GM21786 (cell line): ENCODE data around the gene THSD7B.
"Not testable (repeated sequence)": the region's sequence is repeated elsewhere in the genome, so short reads cannot be mapped to it uniquely, and the experiment has no call there.

Experiments used
- ATAC-seq: cut with Tn5 transposase; IDR thresholded peaks from one replicate; pipeline ENCODE4 v1.9.1; 2021; ENCODE audit not compliant: unreplicated experiment

Gene THSD7B

DNA sequence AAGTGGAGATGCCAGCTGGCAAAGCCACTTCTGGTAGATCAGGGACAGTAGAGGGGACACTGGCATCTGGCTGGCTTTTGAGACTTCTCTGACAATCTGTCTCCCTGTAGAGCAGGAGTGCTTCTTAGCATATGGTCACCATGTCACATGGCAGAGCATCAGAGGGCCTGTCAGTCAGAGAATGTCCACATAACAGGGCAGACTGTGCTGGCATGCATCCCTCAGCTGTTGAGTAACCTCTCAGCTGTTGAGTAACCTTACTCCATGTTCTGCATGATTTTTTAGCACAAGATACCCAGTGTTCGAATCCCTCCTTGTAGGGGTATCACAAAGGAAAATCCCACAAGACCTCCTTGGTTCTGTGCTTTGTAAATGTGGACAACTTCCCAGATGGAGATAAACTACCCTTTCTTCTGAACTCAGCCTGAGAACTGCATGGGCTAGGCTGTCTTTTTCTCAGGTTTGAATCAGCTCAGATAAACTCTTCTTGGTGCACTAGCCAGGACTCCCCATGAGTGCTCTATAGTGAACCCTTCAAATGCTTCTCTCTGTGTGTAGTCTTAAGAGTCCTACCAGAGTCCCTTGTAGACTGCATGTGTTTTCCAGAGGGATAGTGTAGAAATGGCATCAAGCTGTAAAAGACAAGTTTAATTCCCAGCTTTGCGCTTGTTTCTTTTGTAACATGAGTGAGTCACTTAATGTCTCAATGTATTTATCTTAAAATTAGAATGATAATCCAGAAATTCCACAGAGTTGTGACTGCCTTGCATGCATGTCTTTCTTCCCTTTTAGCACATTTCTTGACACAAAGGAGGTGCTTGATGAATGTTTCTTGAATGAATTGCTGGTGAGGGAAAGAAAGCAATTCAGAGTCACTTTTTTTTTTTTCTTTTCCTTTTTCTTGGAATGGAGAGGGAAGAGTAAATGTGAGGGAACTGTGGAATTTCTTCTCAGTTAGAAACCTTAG lies 756.6 kb downstream of the THSD7B start:
- ATAC-seq: no peak

DNA sequence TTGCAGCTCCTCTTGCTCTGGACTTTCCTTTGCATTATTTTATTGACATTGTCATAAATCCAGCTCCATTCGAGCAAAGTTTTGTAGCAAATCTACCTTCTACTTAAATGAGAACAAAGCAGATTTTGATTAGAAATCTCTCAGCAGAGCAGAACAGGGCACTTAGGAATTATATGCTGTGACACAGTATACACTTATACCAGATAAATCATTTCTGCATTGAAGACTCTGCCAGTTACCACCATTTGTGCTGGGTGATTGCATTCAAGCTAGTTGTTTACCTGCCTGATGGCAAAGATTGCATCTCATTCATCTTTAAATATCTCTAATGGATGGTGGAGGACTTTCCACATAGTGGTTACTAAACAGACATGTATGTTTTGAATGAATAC lies 757.3 kb downstream of the THSD7B start:
- no peak for ATAC-seq

DNA sequence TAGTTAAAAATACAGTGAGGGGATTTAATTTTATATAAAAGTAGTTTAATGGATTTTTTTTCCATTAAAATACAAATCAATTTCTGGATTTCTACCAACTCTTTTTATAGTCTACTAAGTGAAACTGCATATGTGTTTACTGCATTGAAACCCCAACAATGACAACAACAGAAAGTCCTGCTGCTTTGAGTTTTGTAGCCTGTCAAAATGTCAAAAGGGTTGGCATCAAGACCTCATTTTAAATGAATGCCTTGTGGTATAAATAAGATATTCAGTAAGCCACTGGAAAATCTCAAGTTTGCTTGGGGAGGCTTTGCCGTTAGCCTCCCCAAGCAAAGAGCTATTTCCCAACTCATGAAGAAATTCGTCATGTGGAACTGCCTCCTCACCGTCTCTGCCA lies 758.6 kb downstream of the THSD7B start:
- ATAC-seq: no peak

DNA sequence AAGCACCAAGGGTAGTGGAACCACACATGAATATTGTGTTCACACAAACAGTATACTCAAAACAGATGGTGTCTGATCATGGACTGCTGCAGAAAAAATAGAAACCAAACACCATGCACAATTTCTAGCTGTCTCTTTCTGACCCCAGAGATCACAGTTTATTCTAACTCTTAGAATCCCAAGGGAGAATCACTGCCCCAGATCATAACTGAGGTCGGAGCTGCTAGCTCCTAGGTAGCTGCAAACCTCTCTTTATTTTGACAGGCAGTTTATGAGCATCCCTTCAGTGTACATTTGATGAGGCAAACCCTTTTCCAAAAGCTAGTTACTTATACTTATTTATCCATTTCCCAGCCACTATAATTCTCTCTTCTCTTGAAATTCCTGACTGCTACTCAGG lies 759.8 kb downstream of the THSD7B start:
- no peak for ATAC-seq

DNA sequence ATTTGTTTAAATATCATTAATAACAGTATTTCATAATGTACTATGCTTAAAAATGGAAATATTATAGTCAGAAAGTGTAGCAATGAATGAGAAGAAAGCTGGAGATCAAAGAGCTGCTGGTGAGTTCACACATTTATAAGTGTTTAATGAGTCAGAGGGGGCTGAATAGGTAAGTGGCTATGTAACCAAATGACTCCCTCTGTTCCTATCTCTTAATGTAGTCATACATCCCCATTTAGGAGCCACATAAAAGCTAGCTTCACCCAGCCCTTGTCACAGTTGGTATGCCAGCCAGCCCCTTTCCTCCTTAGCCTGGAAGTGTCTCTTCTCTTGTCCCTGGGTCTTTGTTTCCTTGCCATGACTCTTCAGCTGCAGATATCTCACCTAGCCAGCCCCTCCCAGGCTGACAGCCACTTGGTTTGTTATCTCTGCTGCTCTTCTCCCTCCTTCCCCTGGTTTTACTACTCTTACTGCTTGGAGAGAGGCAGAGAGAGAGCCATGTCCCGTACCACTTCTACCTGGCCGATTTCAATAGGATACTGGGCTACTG lies 760.4 kb downstream of the THSD7B start:
- ATAC-seq: no peak

DNA sequence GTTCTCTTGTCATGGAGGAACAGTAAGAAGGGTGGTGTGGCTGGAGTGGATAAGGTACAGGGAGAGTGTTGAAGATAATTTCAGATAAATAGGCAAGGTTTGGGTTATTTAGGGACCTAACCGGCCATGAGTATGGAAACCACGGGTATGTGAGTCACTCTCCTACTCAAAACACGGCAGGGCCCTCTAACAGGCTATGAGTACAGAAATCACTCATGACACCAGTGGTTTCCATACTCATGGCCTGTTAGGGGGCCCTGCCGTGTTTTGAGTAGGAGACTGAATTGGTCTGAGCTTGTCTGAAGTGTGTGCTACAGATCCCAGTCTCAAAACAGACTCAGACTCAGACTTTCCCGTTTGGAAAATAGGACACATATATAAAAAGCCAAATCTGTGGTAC lies 770.6 kb downstream of the THSD7B start:
- no peak for ATAC-seq

DNA sequence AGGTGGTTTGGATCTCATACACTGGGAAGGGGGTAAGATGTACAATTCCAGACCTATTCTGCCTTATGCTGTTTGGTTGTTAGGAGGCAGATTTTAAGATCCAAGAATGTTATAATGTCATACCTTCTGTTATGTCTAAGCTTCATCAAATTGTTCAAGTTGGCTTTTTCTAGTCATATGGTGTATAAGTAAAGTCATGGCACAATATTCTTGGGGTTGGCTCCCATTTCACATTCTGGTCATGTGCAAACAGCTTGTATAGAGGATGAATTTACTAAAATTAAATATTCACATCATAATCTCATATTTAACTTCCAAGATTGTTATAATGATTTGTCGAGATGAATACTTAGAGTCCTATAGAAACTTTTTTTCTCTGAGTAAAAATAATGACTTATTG lies 774.0 kb downstream of the THSD7B start:
- no peak for ATAC-seq

DNA sequence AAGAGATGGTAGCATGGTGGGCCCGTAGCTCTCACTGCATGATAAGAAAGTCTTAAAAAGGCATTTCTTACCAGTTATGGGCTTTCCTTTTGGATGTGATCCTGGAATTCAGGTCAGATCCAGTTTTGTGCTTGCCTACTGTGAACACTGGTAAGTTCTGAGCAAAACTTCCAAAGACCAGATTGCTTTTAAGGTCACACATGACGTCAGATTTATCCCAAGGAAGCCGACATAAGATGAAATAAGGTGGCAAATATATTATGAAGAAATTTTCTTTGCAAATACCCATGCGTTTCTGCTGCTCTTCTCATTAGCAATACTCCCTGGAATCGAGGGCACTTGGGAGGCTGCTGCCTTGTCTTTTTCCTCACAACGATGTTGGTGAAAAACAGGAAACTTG lies 782.5 kb downstream of the THSD7B start:
- no peak for ATAC-seq

DNA sequence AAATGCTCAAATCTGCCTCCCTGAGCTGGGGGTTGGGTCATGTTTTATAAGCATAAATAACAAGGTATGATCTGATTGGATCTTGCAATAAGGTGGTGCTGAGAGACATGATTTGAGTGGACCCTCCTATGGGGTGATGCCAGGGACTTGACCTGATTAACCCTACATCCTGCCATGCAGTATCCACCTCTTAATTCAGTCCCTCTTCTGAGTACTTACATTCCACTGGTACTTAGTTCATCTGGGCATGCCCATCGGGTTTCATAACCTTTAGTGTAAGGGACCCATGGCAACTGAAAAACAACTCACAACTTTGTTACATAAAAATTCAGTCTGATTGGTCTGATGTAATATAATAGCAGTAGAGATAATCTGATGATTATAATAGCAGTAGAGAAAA lies 801.0 kb downstream of the THSD7B start:
- ATAC-seq: no peak

DNA sequence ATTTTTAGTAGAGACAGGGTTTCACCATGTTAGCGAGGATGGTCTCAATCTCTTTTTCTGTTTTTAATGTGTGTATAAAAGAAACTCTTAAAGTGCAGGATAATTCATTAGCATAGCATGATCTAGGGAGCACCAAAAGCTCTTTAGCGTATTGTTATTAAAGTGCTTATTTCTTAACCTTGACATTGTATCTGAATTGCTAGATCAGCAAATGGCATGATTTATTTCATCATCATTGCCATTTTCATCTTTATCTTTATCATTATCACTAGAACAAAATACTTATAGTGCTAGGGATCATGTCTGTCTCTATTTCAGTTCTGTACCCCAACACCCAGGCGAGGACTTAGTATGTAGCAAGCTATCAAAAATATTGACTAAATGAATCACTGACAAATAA lies 805.1 kb downstream of the THSD7B start:
- ATAC-seq: no peak

DNA sequence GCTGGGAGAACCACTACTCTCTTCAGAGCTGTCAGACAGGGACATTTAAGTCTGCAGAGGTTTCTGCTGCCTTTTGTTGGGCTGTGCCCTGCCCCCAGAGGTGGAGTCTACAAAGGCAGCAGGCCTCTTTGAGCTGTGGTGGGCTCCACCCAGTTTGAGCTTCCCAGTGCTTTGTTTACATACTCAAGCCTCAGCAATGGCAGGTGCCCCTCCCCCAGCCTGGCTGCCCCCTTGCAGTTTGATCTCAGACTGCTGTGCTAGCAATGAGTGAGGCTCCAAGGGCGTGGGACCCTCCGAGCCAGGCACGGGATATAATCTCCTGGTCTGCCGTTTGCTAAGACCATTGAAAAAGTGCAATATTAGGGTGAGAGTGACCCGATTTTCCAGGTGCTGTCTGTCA lies 822.5 kb downstream of the THSD7B start:
- ATAC-seq: not testable (repeated sequence)

DNA sequence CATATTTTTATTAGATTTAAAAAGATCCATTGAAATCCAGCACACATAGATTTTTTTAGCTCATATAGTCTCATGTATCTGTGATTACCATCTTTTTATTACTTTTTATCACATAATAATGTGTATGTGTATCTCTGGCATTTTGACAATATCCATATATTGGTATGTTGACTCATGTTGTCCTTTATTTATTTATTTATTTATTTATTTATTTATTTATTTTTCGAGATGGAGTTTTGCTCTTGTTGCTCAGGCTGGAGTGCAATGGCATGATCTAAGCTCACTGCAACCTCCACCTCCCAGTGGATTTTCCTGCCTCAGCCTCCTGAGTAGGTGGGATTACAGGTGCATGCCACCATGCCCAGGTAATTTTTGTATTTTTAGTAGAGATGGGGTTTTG lies 823.2 kb downstream of the THSD7B start:
- not testable (repeated sequence) for ATAC-seq

DNA sequence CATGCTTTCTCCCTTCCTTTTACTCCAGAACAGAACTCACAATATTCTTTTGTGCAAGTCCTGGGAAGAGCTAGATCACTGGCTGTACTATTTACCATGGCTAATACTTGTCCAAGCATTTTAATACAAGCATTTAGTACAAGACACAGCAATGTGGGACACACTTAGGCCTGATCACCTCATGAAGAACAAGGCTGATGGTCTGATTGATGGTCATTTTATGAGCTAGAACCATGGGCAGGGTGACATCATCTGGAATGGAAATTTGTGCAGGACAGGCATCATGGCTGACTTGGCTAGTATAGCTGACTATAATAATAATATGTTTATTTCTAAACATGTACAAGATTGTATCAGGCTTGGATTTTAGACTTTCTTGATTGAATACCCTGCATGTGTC lies 824.8 kb downstream of the THSD7B start:
- no peak for ATAC-seq

DNA sequence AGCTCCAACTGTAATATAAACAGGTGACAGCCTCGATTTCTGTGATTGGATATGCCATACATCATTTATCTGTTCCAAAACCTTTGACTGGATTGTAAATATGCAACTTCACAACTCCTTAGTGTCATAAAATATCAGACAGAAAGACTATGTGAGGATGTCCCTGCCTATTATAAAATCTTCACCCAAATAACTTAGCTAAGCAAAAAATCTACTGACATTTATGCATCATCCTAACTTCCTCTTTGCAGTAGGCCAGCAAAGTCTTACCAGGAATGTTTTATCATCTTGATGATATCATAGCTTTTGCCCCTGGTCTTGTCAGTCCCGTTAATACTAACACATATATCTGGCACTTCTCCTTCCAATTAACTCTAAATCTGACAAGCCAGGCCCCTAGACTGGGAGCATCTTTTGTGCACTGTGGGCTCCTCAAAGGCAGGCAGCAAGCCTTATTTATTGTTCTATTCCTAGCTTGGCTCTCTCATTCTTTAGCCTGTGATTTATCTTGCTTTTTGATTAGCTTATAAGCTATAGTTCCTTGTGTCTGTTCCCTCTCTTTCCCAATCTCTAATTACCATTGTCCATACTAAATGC lies 842.5 kb downstream of the THSD7B start:
- no peak for ATAC-seq

DNA sequence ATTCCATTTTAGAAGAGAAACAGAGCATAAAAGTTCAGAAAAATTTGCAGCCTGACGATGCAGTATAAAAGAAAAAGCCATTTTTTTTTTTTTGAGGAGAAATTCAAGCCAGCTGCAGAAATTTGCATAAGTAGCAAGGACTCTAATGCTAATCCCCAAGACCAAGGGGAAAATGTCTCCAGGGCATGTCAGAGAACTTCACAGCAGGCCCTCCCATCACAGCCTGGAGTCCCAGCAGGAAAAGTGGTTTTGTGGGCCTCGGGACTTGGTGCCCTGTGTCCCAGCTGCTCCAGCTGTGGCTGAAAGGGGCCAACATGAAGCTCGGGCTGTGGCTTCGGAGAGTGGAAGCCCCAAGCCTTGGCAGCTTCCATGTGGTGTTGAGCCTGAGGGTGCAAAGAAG lies 873.6 kb downstream of the THSD7B start:
- no peak for ATAC-seq

DNA sequence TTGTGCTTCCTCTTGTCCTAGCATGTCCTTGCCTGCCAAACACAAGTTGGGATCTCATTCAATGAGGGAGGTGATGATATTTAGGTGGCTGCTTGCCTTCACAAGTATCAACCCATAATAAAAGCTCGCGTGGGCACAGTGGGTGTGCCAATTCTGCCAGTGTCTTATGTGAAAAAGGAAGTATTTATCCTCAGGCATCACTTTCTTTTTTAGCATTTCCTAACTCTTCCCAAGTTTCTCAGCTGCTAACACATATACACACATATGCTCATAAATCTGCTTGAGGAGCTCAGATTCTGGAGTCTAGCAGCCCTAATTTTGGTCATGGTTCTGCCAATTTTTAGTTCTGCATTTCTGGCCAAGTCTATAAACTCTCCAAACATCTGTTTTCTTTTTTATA lies 879.4 kb downstream of the THSD7B start:
- ATAC-seq: no peak

DNA sequence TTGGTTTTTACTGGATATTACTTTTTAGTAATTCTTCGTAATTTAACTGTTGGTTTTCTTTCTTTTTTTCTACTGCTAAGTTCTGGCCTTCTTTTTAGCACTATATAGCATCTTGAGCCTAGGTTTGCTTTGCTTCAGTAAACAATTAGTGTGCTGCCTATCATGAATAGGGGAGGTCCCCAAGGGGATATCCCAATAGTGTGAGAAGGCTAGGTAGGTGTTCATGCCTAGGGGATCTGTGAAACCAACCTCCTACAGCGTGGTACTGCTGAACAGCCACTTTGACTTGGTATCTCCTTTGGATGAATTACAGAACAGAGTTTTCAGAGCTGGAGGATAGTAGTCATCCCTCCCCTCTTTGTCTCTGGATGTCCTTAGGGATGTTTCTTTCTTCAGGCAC lies 888.7 kb downstream of the THSD7B start:
- no peak for ATAC-seq

DNA sequence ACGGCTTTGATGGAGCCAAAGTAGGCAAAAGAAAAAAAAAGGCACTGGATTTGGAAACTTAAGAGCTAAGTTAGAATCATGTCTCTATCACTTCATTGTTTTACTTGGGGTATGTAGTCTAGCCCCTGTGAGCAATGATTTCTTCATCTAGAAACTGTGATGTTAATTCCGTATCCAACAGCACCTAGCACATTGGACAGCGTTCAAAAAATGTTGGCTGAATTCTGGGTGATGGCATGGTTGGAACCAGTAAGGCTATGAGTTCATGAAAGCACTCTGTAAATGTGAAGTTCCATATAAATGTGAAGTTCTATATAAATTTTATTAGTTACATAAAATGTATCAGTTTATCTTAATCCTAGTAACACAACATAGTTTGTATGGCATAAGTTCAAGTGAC lies 890.5 kb downstream of the THSD7B start:
- ATAC-seq: no peak

DNA sequence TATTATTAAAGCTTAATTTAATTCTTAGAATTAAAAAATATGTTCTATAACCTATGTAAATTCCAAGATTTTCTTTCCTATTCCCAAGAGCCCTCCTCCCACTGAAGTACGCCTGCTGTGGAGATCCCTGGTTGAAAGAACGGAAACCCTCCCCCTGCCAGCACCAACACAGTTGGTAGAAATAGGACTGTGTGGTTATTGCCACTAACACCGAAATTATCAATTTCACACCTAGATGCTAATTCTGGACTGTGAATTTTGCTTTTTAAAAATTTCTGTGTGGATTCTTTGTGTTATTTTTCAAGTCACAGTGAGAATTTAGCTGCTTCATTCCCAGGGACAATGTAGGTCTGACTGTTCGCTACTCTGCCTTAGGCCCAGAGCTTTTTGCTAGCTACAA lies 893.1 kb downstream of the THSD7B start:
- no peak for ATAC-seq

DNA sequence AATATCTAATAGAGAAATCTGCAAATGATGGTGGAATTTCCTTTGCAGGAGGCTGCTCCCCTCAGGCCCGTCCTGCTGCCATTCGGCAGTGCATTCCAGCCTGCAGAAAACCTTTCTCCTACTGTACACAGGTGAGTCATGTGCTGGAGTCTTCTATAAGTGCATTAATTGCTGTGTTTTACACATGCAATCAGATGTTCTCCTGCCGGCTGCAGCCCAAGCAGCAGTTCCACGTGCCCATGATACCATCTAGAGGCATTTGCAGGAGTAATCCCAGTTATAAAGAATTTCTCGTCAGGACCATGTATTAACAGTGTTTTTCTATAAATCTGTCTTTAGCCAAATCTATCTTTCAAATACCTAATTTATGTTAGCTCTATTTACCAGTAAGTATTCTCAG lies 894.3 kb downstream of the THSD7B start:
- ATAC-seq: no peak

DNA sequence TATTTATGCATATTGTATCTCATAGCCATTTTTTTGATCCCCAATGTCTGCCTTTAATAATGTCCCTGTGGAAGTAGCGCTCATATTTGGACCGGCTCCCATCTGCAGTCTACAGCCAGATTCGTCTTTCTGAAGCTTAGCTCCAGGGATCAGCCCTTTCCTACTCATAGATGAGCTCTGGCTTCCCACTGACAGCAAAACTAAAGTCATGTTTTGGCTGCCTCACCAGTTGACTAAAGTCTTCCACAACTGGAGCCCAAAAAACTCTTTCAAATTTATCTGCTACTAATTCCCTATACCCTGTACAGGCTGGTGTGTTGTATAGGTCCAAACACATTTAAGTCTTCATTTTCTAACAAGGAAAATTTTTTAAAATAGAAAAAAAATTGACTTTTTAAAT lies 904.8 kb downstream of the THSD7B start:
- no peak for ATAC-seq

DNA sequence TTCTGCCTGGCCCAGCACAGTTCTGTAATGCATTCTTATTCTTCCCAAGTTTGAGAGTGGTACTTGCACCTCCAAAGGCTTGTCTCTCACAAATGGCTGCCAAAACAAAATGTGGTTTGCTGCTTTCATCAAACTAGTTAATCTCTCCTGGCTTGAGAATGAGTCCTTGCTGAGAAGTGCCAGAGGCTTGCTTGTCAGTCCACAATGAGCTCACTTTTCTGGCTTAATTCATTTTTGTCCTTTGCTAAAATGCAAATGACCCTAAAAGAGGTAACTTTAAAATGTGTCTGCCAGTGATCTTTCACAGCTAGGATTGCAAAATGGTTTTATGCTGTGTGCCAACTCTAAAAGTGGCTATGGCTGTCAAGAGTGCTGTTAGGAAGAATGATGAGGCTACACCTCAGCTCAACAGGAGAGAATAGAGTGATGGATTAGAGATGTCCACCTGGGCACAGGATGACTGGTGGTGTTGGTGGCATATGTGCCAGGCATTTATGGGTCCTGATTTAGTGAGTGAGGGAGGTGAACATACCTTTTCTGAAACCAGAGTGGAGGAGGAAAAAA lies 907.7 kb downstream of the THSD7B start:
- ATAC-seq: no peak
